ENCODE data around the gene PRKG1. TPM values are rescaled to one million over a fixed set of nuclear protein-coding genes. Genes with fewer than 3 reads are reported as not detected.

PRKG1 gene
- total and polyA plus RNA-seq, 2 of the 8 experiments (the other 6 are each of a cell fraction or from before 2014, with no cell fraction given), result 4.2 to 15.2 TPM

GRCh38 chr10:51405580-51406351, 331.5 kb downstream of the PRKG1 start:
- H2BK120ac ChIP-seq (replicated peaks; ENCODE audit: low read depth, low read length), result no peak overlapping the region
- H3K18ac ChIP-seq (ENCODE audit: extremely low read depth, low read length), result no peak overlapping the region
- H3K79me2 ChIP-seq (ENCODE audit: control insufficient read depth in 1 of 2, insufficient read depth in 2 of 2, low read length in 2 of 2), result no peaks in the 10 kb centered on the region
- no peaks in the 10 kb centered on the region for H3K27me3 ChIP-seq (replicated peaks in 1 of 4; ENCODE audit: control insufficient read depth in 3 of 4, extremely low read depth in 1 of 4, insufficient read depth in 3 of 4, low read length in 3 of 4)
- H2BK15ac ChIP-seq (ENCODE audit: low read length), result no peak overlapping the region
- H2BK12ac ChIP-seq (ENCODE audit: low read depth, low read length), result no peak overlapping the region
- CTCF ChIA-PET (ENCODE audit: partially characterized antibody), result interaction anchor here (0.6 kb wide), 1 partner anchor 18 kb away, joined by 4 read pairs; no protein-coding TSS in a partner anchor
- H3K36me3 ChIP-seq (ENCODE audit: control insufficient read depth in 2 of 4, insufficient read depth in 4 of 4, low read length in 3 of 4), result no peaks in the 10 kb centered on the region
- no peaks in the 10 kb centered on the region for H3K9me3 ChIP-seq (ENCODE audit: insufficient read depth in 2 of 2, low read depth in 1 of 2, low read length in 1 of 2)
- H3K4me3 ChIP-seq (ENCODE audit: extremely low read depth in 1 of 4, insufficient read depth in 2 of 4, low read depth in 3 of 4, low read length in 4 of 4), result no peak overlapping the region
- H2AFZ ChIP-seq (ENCODE audit: low read length), result no peak overlapping the region
- no peak for DNase-seq (ENCODE audit: low read depth in 1 of 2, low spot score in 2 of 2)
- H3K14ac ChIP-seq (ENCODE audit: insufficient read length), result no peak overlapping the region
- H2AK5ac ChIP-seq (ENCODE audit: low read depth, low read length), result no peak overlapping the region
- H4K91ac ChIP-seq (replicated peaks; ENCODE audit: insufficient read length, low read length), result no peak overlapping the region
- TF ChIP-seq JUN (IDR thresholded peaks at IDR 0.05; ENCODE audit: low read depth, low read length) (no peak), SP1 (IDR thresholded peaks at IDR 0.05; ENCODE audit: low read depth, low read length) (no peak), PHF8 (conservative IDR thresholded peaks at IDR 0.05; ENCODE audit: low read depth, low read length) (no peak), RFX5 (IDR thresholded peaks at IDR 0.05; ENCODE audit: borderline replicate concordance, low read depth, low read length) (no peak), CEBPB (IDR thresholded peaks at IDR 0.05; ENCODE audit: low read depth, low read length) (no peak), JUND (IDR thresholded peaks at IDR 0.05; ENCODE audit: low read length) (no peak), ASH2L (IDR thresholded peaks at IDR 0.05; ENCODE audit: low read length) (no peak)
- no peak overlapping the region for H3K4me2 ChIP-seq (ENCODE audit: insufficient read depth in 1 of 2, low read depth in 2 of 2, low read length in 2 of 2)
- H3K23me2 ChIP-seq (ENCODE audit: low read depth, low read length), result no peaks in the 10 kb centered on the region
- H4K20me1 ChIP-seq (replicated peaks in 1 of 2; ENCODE audit: control insufficient read depth in 1 of 2, insufficient read depth in 2 of 2, low read length in 2 of 2), result no peaks in the 10 kb centered on the region
- H3K27ac ChIP-seq (ENCODE audit: low read depth, low read length), result no peak overlapping the region
- no peak overlapping the region for H3K4ac ChIP-seq (replicated peaks; ENCODE audit: insufficient read length, low read depth, low read length)
- H3K23ac ChIP-seq (ENCODE audit: insufficient read length), result no peak overlapping the region
- no peak overlapping the region for H2BK20ac ChIP-seq (ENCODE audit: low read length)
- FAIRE-seq, result peak; percentile 52
- H3K79me1 ChIP-seq (ENCODE audit: low read depth, low read length), result no peaks in the 10 kb centered on the region
- no peak overlapping the region for H3K56ac ChIP-seq (replicated peaks; ENCODE audit: insufficient read length, low read depth, low read length)
- H3K4me1 ChIP-seq (replicated peaks in 1 of 4; ENCODE audit: control insufficient read depth in 3 of 4, insufficient read depth in 4 of 4, low read length in 3 of 4), result peaks cover 2 to 6% (median 4%) of the 10 kb centered on the region in 4 experiments; a peak in 4 of 7 replicates
- 79% methylated on average over 10 of the region's 10 CpGs; no CpG with 5 or more reads in 1 of the 2 experiments for WGBS, 2 experiments (ENCODE audit: extremely low coverage in 1 of 2, insufficient coverage in 1 of 2, insufficient read length in 1 of 2, insufficient replicate concordance in 2 of 2, low coverage in 1 of 2, low lambda C conversion rate in 2 of 2, missing lambda C conversion rate in 1 of 2)
- POLR2A ChIA-PET (ENCODE audit: partially characterized antibody), result no interaction called here
- no peak overlapping the region for H2BK5ac ChIP-seq (ENCODE audit: low read depth, low read length)
- no peak overlapping the region for H3K9ac ChIP-seq (replicated peaks in 1 of 4; ENCODE audit: extremely low read depth in 1 of 4, low read depth in 3 of 4, low read length in 3 of 4)
- no peak overlapping the region for H4K8ac ChIP-seq (ENCODE audit: extremely low read depth, insufficient read depth, low read length)
- H4K5ac ChIP-seq (ENCODE audit: insufficient read length, low read depth, low read length), result no peak overlapping the region

Measured in H1 (cell line).